Embryonic facial prominence (tissue), 1 donor: ENCODE results near the gene CUL9.

Experiments used
- DNase-seq: peaks from one replicate; pipeline ENCODE4 v3.0.0-alpha.2; 2016; ENCODE audit errors: extremely low spot score

Gene CUL9

GRCh38 chr6:43200541-43200940, 18.5 kb downstream of the CUL9 start:
- no peak for DNase-seq

- DNase-seq, result no peak
Observed at GRCh38 chr6:43202451-43202850, 20.5 kb downstream of the CUL9 start.

- no peak for DNase-seq
Observed at GRCh38 chr6:43203029-43203717, 21.2 kb downstream of the CUL9 start.

- DNase-seq, result no peak
Observed at GRCh38 chr6:43203718-43204095, 21.7 kb downstream of the CUL9 start.

- no peak for DNase-seq
Observed at GRCh38 chr6:43204271-43205105, 22.5 kb downstream of the CUL9 start.

GRCh38 chr6:43205849-43206248, 23.9 kb downstream of the CUL9 start:
- no peak for DNase-seq

- DNase-seq, result no peak
Observed at GRCh38 chr6:43207286-43207685, 25.3 kb downstream of the CUL9 start.

- no peak for DNase-seq
Observed at GRCh38 chr6:43211955-43212354, 30.0 kb downstream of the CUL9 start.

- DNase-seq, result no peak
Observed at GRCh38 chr6:43213431-43213830, 31.4 kb downstream of the CUL9 start.

GRCh38 chr6:43215066-43215465, 33.1 kb downstream of the CUL9 start:
- no peak for DNase-seq

- DNase-seq, result no peak
Observed at GRCh38 chr6:43216200-43216599, 34.2 kb downstream of the CUL9 start.

- DNase-seq, result no peak
Observed at GRCh38 chr6:43217351-43217750, 35.4 kb downstream of the CUL9 start.

- DNase-seq, result no peak
Observed at GRCh38 chr6:43219119-43219518, 37.1 kb downstream of the CUL9 start.

- DNase-seq, result no peak
Observed at GRCh38 chr6:43219814-43220213, 37.8 kb downstream of the CUL9 start.

- no peak for DNase-seq
Observed at GRCh38 chr6:43220439-43220951, 38.5 kb downstream of the CUL9 start.

GRCh38 chr6:43221046-43221972, 39.3 kb downstream of the CUL9 start:
- no peak for DNase-seq

GRCh38 chr6:43222418-43223059, 40.5 kb downstream of the CUL9 start:
- DNase-seq, result no peak

GRCh38 chr6:43223175-43223574, 41.2 kb downstream of the CUL9 start:
- DNase-seq, result no peak

- no peak for DNase-seq
Observed at GRCh38 chr6:43226192-43226851, 44.3 kb downstream of the CUL9 start.

- no peak for DNase-seq
Observed at GRCh38 chr6:43228951-43229802, 47.2 kb downstream of the CUL9 start, which contains the start of gene DNPH1. Gene DNPH1 (minus strand): TSS chr6:43229481. CDS start chr6:43229456, 25 bp downstream.
